B cell (primary cell): ENCODE measurements around the gene PBLD.

Source experiments
- CTCF ChIP-seq: fragments of 200-600 bp; IDR thresholded peaks from one replicate; pipeline ENCODE4 v1.8.0; 2022; ENCODE audit warnings: antibody characterized with exemption, mild to moderate bottlenecking
- EZH2 ChIP-seq: IDR thresholded peaks from 2 replicates; pipeline ENCODE4 v1.6.1; 2012; ENCODE audit warnings: borderline replicate concordance, low read depth, mild to moderate bottlenecking, moderate library complexity, low read length; ENCODE audit not compliant: insufficient read depth, poor library complexity, severe bottlenecking

GRCh38 chr10:68272833-68273232, 59.9 kb downstream of the PBLD start:
- TF ChIP-seq CTCF (no peak), EZH2 (no peak)
